Subcutaneous adipose tissue (tissue), 4 donors: ENCODE data around the gene TSPAN5. TPM values are rescaled to one million over a fixed set of nuclear protein-coding genes. Genes with fewer than 3 reads are reported as not detected.

ENCODE experiments used
- CTCF ChIP-seq: fragments of 450-650 bp; IDR thresholded peaks from one replicate; pipeline ENCODE4 v1.5.1; 2016; ENCODE audit warnings: low read depth, mild to moderate bottlenecking, control low read depth, antibody characterized with exemption, moderate library complexity
- total RNA-seq, 4 donors: library from RNA; depleted of rRNA; stranded (reverse); fragments of >200 nt; gene quantifications; one replicate each; pipeline ENCODE4 v1.1.0, GENCODE V29; 2016

Gene TSPAN5
- total RNA-seq, 4 donors from 2014 or later: 2.2 to 6.5 (median 4.1) TPM

GRCh38 chr4:98476891-98477290 is 181.5 kb downstream of the TSPAN5 start:
- no peak for TF ChIP-seq CTCF

GRCh38 chr4:98474408-98474844 is 184.0 kb downstream of the TSPAN5 start:
- no peak for TF ChIP-seq CTCF

GRCh38 chr4:98473046-98473445 is 185.4 kb downstream of the TSPAN5 start:
- TF ChIP-seq CTCF: no peak

GRCh38 chr4:98470831-98471230 is 187.6 kb downstream of the TSPAN5 start:
- no peak for TF ChIP-seq CTCF

- TF ChIP-seq CTCF: no peak
Measured at GRCh38 chr4:98470366-98470765, 188.0 kb downstream of the TSPAN5 start.

- TF ChIP-seq CTCF: no peak
Measured at GRCh38 chr4:98469771-98470170, 188.6 kb downstream of the TSPAN5 start.

GRCh38 chr4:98468709-98469108 is 189.7 kb downstream of the TSPAN5 start:
- TF ChIP-seq CTCF: no peak
